ENCODE results near the gene PSEN2.

The PSEN2 gene

GRCh38 chr1:226865590-226865989, 4.8 kb upstream of the PSEN2 start:
- DNase-seq = no peak

- no peak for DNase-seq
Measured at GRCh38 chr1:226867461-226868054, 2.9 kb upstream of the PSEN2 start.

DNA sequence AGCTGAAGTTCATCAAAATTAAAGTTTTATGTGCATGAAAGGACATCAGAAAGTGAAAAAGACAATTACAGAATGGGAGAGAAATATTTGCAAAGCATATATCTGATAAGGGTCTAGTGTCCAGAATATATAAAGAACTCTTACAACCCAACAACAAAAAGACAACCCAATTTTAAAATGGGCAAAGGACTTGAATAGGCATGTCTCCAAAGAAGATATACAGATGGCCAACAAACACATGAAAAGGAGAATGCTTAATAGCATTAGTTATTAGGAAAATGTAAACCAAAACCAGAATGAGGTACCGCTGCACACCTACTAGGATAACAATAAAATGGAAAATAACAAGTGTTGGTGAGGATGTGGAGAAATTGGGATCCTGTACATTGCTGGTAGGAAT, 1.7 kb upstream of the PSEN2 start:
- no peak for DNase-seq

DNA sequence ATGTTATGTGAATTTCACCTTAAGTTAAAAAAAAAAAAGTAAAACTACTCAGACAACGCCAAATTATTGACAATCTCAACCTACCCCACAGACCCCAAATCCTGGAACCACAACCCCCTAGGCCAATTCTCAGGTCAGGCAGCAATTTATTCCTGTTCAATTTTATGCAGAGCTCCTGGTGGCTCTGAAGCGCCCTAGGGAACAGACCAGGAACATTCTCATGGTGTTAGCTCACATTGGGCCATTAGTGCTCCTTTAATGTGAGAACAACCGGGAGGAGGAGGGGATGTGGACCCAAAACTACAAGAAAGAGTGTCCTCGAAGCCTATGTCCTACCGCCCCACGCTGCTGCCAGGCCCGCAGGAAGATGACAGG, 403 bp upstream of the PSEN2 start:
- DNase-seq = no peak

GRCh38 chr1:226871636-226872327, 1.4 kb downstream of the PSEN2 start:
- no peak for DNase-seq

- DNase-seq = no peak
Measured at GRCh38 chr1:226872437-226872836, 2.0 kb downstream of the PSEN2 start.

- DNase-seq = no peak
Measured at GRCh38 chr1:226873771-226874578, 3.6 kb downstream of the PSEN2 start.

GRCh38 chr1:226874579-226875425, 4.4 kb downstream of the PSEN2 start:
- DNase-seq = no peak

GRCh38 chr1:226875641-226876295, 5.4 kb downstream of the PSEN2 start:
- DNase-seq = no peak

GRCh38 chr1:226877669-226878068, 7.3 kb downstream of the PSEN2 start:
- DNase-seq = no peak

DNA sequence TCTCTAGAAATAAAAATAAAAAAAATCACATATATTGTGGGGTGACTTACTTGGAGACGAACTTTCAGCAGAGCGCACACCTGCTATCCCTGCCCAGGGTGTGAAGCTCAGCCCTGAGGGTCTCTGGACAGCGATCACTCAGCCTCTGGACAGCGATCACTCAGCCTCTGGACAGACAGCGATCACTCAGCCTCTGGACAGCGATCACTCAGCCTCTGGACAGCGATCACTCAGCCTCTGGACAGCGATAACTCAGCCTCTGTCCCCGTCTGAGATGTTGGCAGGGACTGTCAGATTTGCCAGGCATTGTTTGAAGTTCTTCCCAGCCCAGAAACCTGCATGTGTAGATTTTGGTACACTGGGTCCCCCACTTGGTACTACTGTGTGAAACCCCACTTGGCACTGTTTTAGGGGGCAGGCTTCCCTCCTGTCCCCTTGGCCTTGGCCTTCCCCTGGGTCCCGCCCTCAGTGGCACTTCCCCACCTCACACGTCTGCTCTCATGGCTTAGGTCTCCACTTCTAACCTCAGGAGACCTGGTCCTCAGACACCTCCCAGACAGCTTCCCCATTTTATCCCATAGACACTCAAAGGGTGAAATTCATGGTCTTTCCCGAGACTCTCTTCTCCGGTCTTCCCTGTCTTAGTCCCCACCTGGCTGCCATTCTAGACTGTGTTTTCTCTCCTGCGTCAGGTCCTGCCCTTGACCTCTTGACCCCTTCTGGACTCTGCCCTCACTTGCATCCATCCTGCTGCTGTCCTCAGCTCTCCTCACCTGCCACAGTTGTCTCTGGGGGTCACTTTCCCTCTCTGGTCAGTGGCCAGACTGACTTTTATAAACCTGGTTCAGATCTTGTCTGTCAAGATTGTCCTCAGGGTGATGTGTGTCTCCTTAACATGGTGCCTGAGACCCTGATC, 10.2 kb downstream of the PSEN2 start:
- DNase-seq = no peak

GRCh38 chr1:226881515-226882185, 11.2 kb downstream of the PSEN2 start:
- no peak for DNase-seq

DNA sequence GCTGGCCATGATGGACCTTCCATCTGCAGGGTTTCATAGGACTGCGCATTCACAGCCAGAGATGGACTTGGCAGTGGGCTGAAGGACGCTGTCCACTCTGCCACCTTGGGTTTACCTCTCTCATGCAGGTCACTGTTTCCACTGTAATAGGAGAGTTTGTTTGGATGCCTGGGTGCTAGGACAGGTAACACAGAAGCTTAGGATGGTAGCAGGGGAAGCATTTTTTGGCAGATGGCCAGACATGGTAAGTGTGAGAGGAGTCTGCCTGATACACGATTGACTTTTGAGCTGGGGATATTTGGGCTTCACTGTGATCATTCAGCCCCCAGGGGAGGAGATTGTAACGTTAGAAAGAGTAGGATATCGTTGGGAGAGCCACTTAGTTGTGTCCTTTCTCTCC, 11.8 kb downstream of the PSEN2 start:
- no peak for DNase-seq

- DNase-seq = no peak
Measured at GRCh38 chr1:226882631-226883409, 12.4 kb downstream of the PSEN2 start.

- DNase-seq = no peak
Measured at GRCh38 chr1:226883630-226884029, 13.2 kb downstream of the PSEN2 start.

DNA sequence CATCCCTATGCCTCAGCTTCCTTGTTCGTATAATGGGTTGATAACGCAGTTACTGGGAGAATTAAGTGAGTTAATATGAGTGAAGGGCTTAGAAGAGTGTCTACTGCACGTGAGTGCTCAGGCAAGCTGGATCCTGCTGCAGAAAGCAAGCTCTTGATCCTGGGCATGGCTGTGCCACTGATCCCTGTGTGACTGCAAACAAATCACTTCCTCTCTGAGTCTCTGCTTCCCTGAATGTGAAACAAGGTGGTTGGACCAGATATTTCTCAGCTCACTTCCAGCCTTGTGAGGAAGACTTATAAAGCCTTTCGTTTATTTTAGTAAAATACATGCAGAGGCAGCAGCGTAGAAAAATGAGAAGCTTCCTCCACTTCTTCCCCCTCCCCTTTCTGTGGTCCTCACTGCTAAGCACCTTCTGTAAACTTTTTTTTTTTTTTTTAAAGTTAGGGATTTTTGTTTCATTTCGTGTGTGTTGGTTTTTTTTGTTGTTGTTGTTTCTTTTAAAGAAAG, 13.8 kb downstream of the PSEN2 start:
- DNase-seq = no peak

- DNase-seq = no peak
Measured at GRCh38 chr1:226884966-226885820, 14.8 kb downstream of the PSEN2 start.

DNA sequence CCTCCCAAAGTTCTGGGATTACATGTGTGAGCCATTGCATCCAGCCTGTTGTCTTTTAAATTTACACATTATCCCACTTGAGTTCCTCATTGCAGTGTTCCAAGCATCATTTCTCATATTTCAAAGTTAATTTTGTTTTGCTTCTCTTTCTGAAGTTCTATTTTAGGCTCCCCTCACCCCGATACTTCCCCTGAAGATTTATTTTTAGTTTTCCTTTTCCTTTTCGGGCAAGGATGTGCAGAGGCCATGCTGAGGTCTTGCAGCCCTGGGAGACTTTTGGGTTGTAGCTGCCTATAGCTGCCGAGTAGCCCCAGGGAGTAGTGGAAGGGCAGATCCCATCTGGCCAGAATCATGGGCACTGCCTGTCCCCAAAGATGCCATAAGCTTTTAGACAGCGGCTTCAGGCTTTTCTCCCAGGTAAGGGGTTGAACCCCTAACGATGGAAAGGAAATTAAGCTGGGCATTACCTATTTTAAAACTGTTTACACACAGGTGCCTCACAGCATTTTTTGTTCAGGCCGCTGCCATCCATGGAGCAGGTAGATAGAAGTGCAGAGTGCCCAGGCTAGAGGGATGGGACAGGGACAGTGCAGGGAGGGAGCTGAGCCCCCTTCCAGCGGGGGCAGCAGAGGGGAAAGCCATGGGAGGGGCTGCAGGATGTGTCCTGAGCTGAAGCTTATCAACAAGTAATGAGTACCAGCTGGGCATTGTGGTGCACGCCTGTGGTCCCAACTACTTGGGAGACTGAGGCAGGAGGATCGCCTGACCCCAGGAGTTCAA, 15.9 kb downstream of the PSEN2 start:
- DNase-seq = no peak

All from CD4-positive, alpha-beta T cell treated with Interleukin-15 for 1 hour (primary cell).